Daoy (cell line): ENCODE measurements around the gene PDAP1. TPM values are rescaled to one million over a fixed set of nuclear protein-coding genes. Genes with fewer than 3 reads are reported as not detected.
A peak's percentile ranks its signal among the peaks of the same experiment; 100 is the strongest.

Source experiments
- DNase-seq: peaks from one replicate; pipeline ENCODE4 v3.0.0-alpha.2; 2015; ENCODE audit warnings: low read depth
- total RNA-seq: library from RNA; depleted of rRNA; stranded (reverse); fragments of >200 nt; shearing (Covaris generic); gene quantifications from 2 replicates; pipeline ENCODE4 v1.2.3, GENCODE V29; 2014

Gene PDAP1
- total RNA-seq, 1 experiment from 2014 or later, result 279 TPM

- no peak for DNase-seq
Observed at GRCh38 chr7:99424932-99425730, 16.7 kb upstream of the PDAP1 start.

- no peak for DNase-seq
Observed at GRCh38 chr7:99422625-99423024, 14.2 kb upstream of the PDAP1 start.

- DNase-seq, result no peak
Observed at GRCh38 chr7:99422186-99422585, 13.8 kb upstream of the PDAP1 start.

GRCh38 chr7:99420986-99421385 lies 12.6 kb upstream of the PDAP1 start:
- no peak for DNase-seq

- DNase-seq, result no peak
Observed at GRCh38 chr7:99420213-99420612, 11.8 kb upstream of the PDAP1 start.

GRCh38 chr7:99419323-99420021 lies 11.1 kb upstream of the PDAP1 start:
- no peak for DNase-seq

GRCh38 chr7:99418260-99418659 lies 9.9 kb upstream of the PDAP1 start:
- no peak for DNase-seq

GRCh38 chr7:99415513-99416127 lies 7.2 kb upstream of the PDAP1 start:
- peak; percentile 69 for DNase-seq

- DNase-seq, result no peak
Observed at GRCh38 chr7:99410635-99411034, 2.2 kb upstream of the PDAP1 start.

GRCh38 chr7:99409806-99410205 lies 1.4 kb upstream of the PDAP1 start:
- DNase-seq, result no peak

GRCh38 chr7:99409192-99409572 lies 785 bp upstream of the PDAP1 start:
- DNase-seq, result no peak

GRCh38 chr7:99407872-99408378 lies 472 bp downstream of the PDAP1 start:
- peak; percentile 87 for DNase-seq

- no peak for DNase-seq
Observed at GRCh38 chr7:99406557-99406956, 1.8 kb downstream of the PDAP1 start.

- no peak for DNase-seq
Observed at GRCh38 chr7:99404977-99405320, 3.4 kb downstream of the PDAP1 start.

GRCh38 chr7:99404235-99404976 lies 4.0 kb downstream of the PDAP1 start:
- DNase-seq, result no peak

- no peak for DNase-seq
Observed at GRCh38 chr7:99403764-99404163, 4.6 kb downstream of the PDAP1 start.

- DNase-seq, result no peak
Observed at GRCh38 chr7:99402854-99403253, 5.5 kb downstream of the PDAP1 start.

- DNase-seq, result no peak
Observed at GRCh38 chr7:99399597-99399996, 8.8 kb downstream of the PDAP1 start.

GRCh38 chr7:99398891-99399445 lies 9.4 kb downstream of the PDAP1 start:
- no peak for DNase-seq

- DNase-seq, result no peak
Observed at GRCh38 chr7:99397297-99397983, 11.0 kb downstream of the PDAP1 start.
